Hepatocyte (in vitro differentiated cells): Measurements from ENCODE around the gene RNF115. TPM values are rescaled to one million over a fixed set of nuclear protein-coding genes. Genes with fewer than 3 reads are reported as not detected.

Source experiments
- DNase-seq: peaks from one replicate; pipeline ENCODE4 v3.0.0-alpha.2; 2016; ENCODE audit warnings: low spot score
- H2AFZ ChIP-seq: fragments of 200-600 bp; sonication (generic); 2 replicates; pipeline ENCODE4 v1.6.0; 2016; ENCODE audit warnings: antibody characterized with exemption, mild to moderate bottlenecking
- H3K27ac ChIP-seq: fragments of 200-600 bp; sonication (generic); 2 replicates; pipeline ENCODE4 v1.5.1; 2016; ENCODE audit warnings: mild to moderate bottlenecking
- H3K27me3 ChIP-seq: fragments of 200-600 bp; sonication (generic); 2 replicates; pipeline ENCODE4 v1.6.1; 2016
- H3K36me3 ChIP-seq: fragments of 200-600 bp; sonication (generic); replicated peaks from 2 replicates; pipeline ENCODE4 v1.5.1; 2016; ENCODE audit warnings: low read depth; ENCODE audit not compliant: insufficient read depth
- H3K4me1 ChIP-seq: fragments of 200-600 bp; sonication (generic); 2 replicates; pipeline ENCODE4 v1.5.1; 2016; ENCODE audit warnings: mild to moderate bottlenecking, moderate library complexity; ENCODE audit not compliant: insufficient read depth
- H3K4me2 ChIP-seq: fragments of 200-600 bp; sonication (generic); 2 replicates; pipeline ENCODE4 v1.6.0; 2016
- H3K4me3 ChIP-seq: fragments of 200-600 bp; sonication (generic); 2 replicates; pipeline ENCODE4 v1.5.1; 2016; ENCODE audit warnings: mild to moderate bottlenecking
- H3K79me2 ChIP-seq: fragments of 200-600 bp; sonication (generic); 2 replicates; pipeline ENCODE4 v1.6.0; 2017; ENCODE audit warnings: mild to moderate bottlenecking
- H3K9me2 ChIP-seq: fragments of 200-600 bp; sonication (generic); replicated peaks from 2 replicates; pipeline ENCODE4 v1.6.0; 2017; ENCODE audit warnings: mild to moderate bottlenecking; ENCODE audit not compliant: insufficient read depth
- H3K9me3 ChIP-seq: fragments of 200-600 bp; sonication (generic); 2 replicates; pipeline ENCODE4 v1.5.1; 2016; ENCODE audit warnings: low read depth, mild to moderate bottlenecking
- H4K20me1 ChIP-seq: fragments of 200-600 bp; sonication (generic); 2 replicates; pipeline ENCODE4 v1.6.0; 2016; ENCODE audit warnings: mild to moderate bottlenecking; ENCODE audit not compliant: insufficient read depth, poor library complexity, severe bottlenecking
- CTCF ChIP-seq: fragments of 200-600 bp; sonication (generic); IDR thresholded peaks from 2 replicates; pipeline ENCODE4 v1.5.1; 2016; ENCODE audit warnings: antibody characterized with exemption, mild to moderate bottlenecking; ENCODE audit not compliant: poor library complexity
- EZH2 ChIP-seq: fragments of 200-600 bp; sonication (generic); IDR thresholded peaks from 2 replicates; pipeline ENCODE4 v1.6.1; 2016; ENCODE audit warnings: antibody characterized with exemption, mild to moderate bottlenecking, borderline replicate concordance
- EZH2phosphoT487 ChIP-seq: fragments of 200-600 bp; sonication (generic); IDR thresholded peaks from one replicate; pipeline ENCODE4 v1.6.1; 2018; ENCODE audit warnings: antibody characterized with exemption, mild to moderate bottlenecking, low read depth, moderate library complexity; ENCODE audit not compliant: unreplicated experiment, severe bottlenecking
- WGBS: methylation state at CpG from one replicate; pipeline ENCODE4 v1.1.6; 2016; ENCODE audit warnings: low lambda C conversion rate; ENCODE audit errors: missing lambda C conversion rate; 5-methylcytosine and 5-hydroxymethylcytosine counted together
- polyA plus RNA-seq: library from polyadenylated mRNA; unstranded; fragments of >200 nt; fragmentation: Nextera tagmentation; extraction: Ambion mirVana; gene quantifications from 2 replicates; pipeline ENCODE4 v1.2.1, GENCODE V29; 2016
- total RNA-seq: library from RNA; depleted of rRNA; stranded (reverse); fragments of >200 nt; gene quantifications from 2 replicates; pipeline ENCODE4 v1.2.3, GENCODE V29; 2014

RNF115 gene
- total and polyA plus RNA-seq, 2 experiments from 2014 or later: 8.6 to 13.7 TPM

- H4K20me1 ChIP-seq: no peaks in the 10 kb centered on the region
- TF ChIP-seq CTCF (no peak), EZH2phosphoT487 (no peak), EZH2 (no peak)
- no peak for DNase-seq
- no peak overlapping the region for H2AFZ ChIP-seq
- H3K9me2 ChIP-seq: no peaks in the 10 kb centered on the region
- H3K27me3 ChIP-seq: no peaks in the 10 kb centered on the region
- H3K4me1 ChIP-seq: peaks cover 5% of the 10 kb centered on the region
- H3K27ac ChIP-seq: no peak overlapping the region
- H3K79me2 ChIP-seq: no peaks in the 10 kb centered on the region
- no peak overlapping the region for H3K4me3 ChIP-seq
- H3K9me3 ChIP-seq: no peaks in the 10 kb centered on the region
- H3K4me2 ChIP-seq: no peak overlapping the region
- no peaks in the 10 kb centered on the region for H3K36me3 ChIP-seq
- 77% methylated on average over 5 of the region's 5 CpGs for WGBS
Observed at GRCh38 chr1:145863282-145864018, 39.6 kb upstream of the RNF115 start.

- Histone ChIP-seq H3K36me3 (no peaks in the 10 kb centered on the region), H4K20me1 (peaks cover 6% of the 10 kb centered on the region), H3K9me3 (no peaks in the 10 kb centered on the region), H2AFZ (peak overlapping the region; percentile 95), H3K9me2 (no peaks in the 10 kb centered on the region), H3K27ac (peak overlapping the region; percentile 94), H3K4me2 (peak overlapping the region; percentile 77), H3K27me3 (no peaks in the 10 kb centered on the region), H3K79me2 (peaks cover 16% of the 10 kb centered on the region), H3K4me1 (peaks cover 5% of the 10 kb centered on the region), H3K4me3 (peak overlapping the region; percentile 31)
- peak; percentile 96 for DNase-seq
- WGBS: under 1% methylated on average over 34 of the region's 41 CpGs
- TF ChIP-seq EZH2phosphoT487 (no peak), CTCF (peak; percentile 1), EZH2 (no peak)
Observed at GRCh38 chr1:145859491-145860023, 35.7 kb upstream of the RNF115 start.

GRCh38 chr1:145858901-145859490 is 35.1 kb upstream of the RNF115 start, which contains the start of gene PIAS3:
TSS of gene PIAS3 (minus strand) at chr1:145859081. CDS start at chr1:145858990, 91 bp downstream.
- H2AFZ ChIP-seq: peak within 1 kb of the TSS; percentile 95
- H4K20me1 ChIP-seq: peaks cover 6% of the 10 kb centered on the region
- no peaks in the 10 kb centered on the region for H3K27me3 ChIP-seq
- peaks cover 16% of the 10 kb centered on the region for H3K79me2 ChIP-seq
- no peaks in the 10 kb centered on the region for H3K9me2 ChIP-seq
- H3K27ac ChIP-seq: peak within 1 kb of the TSS; percentile 94
- TF ChIP-seq EZH2: no peak
- TF ChIP-seq EZH2phosphoT487: no peak
- peak; percentile 2 for TF ChIP-seq CTCF
- peak within 1 kb of the TSS; percentile 81 for H3K4me2 ChIP-seq
- peak within 1 kb of the TSS; percentile 51 for H3K4me3 ChIP-seq
- no peaks in the 10 kb centered on the region for H3K9me3 ChIP-seq
- no peaks in the 10 kb centered on the region for H3K36me3 ChIP-seq
- peak; percentile 97 for DNase-seq
- 1% methylated on average over 32 of the region's 42 CpGs for WGBS
- H3K4me1 ChIP-seq: peaks cover 5% of the 10 kb centered on the region
